CD8-positive, alpha-beta memory T cell (primary cell): ENCODE results near the gene REN. TPM values are rescaled to one million over a fixed set of nuclear protein-coding genes. Genes with fewer than 3 reads are reported as not detected.

Experiments
- CTCF ChIA-PET: fragments of 350-600 bp; sonication (Branson Sonifier 250); formaldehyde crosslinking; loops from one replicate; lab custom pipeline; 2021; ENCODE audit warnings: antibody characterized with exemption; lab: Charles Lee
- POLR2A ChIA-PET: fragments of 350-600 bp; sonication (Branson Sonifier 250); formaldehyde crosslinking; loops from one replicate; lab custom pipeline; 2021; ENCODE audit warnings: antibody characterized with exemption; lab: Charles Lee
- DNase-seq, 5 donors: peaks; one replicate each; pipeline versions ENCODE4 v3.0.0 to v3.0.0-alpha.2; 2020 to 2022; ENCODE audit warnings: mixed read lengths in 1 of 5
- H3K27ac ChIP-seq: one replicate; pipeline ENCODE4 v1.7.0; 2013; ENCODE audit warnings: low read depth, mild to moderate bottlenecking, low read length, moderate library complexity
- H3K27me3 ChIP-seq: 2 replicates; pipeline ENCODE4 v1.7.0; 2013; ENCODE audit warnings: low read length, mild to moderate bottlenecking; ENCODE audit not compliant: insufficient read depth, poor library complexity, severe bottlenecking
- H3K36me3 ChIP-seq: 2 replicates; pipeline ENCODE4 v1.7.0; 2013; ENCODE audit warnings: mild to moderate bottlenecking, low read length, moderate library complexity; ENCODE audit not compliant: insufficient read depth
- H3K4me1 ChIP-seq: 2 replicates; pipeline ENCODE4 v1.7.0; 2013; ENCODE audit warnings: mild to moderate bottlenecking, low read length, moderate library complexity; ENCODE audit not compliant: insufficient read depth
- H3K4me3 ChIP-seq: 2 replicates; pipeline ENCODE4 v1.7.0; 2013; ENCODE audit warnings: mild to moderate bottlenecking, low read length
- H3K9me3 ChIP-seq: 2 replicates; pipeline ENCODE4 v1.7.0; 2013; ENCODE audit warnings: mild to moderate bottlenecking, low read length
- H3K27ac Mint-ChIP-seq, 8 donors: one replicate each; pipeline ENCODE4 v1.8.0; 2020 to 2021; ENCODE audit warnings: mixed read lengths in 8 of 8, mild to moderate bottlenecking in 6 of 8, inconsistent platforms in 3 of 8, moderate library complexity in 3 of 8
- H3K27me3 Mint-ChIP-seq, 2 donors: one replicate each; pipeline ENCODE4 v1.8.0; 2020 to 2021; ENCODE audit warnings: mixed read lengths in 2 of 2, mild to moderate bottlenecking in 1 of 2, moderate library complexity in 1 of 2
- H3K36me3 Mint-ChIP-seq, 3 donors: one replicate each; pipeline ENCODE4 v1.8.0; 2020 to 2021; ENCODE audit warnings: mixed read lengths in 3 of 3, inconsistent platforms in 1 of 3, mild to moderate bottlenecking in 1 of 3
- H3K4me1 Mint-ChIP-seq, 3 donors: one replicate each; pipeline ENCODE4 v1.8.0; 2020 to 2021; ENCODE audit warnings: mixed read lengths in 3 of 3, inconsistent platforms in 1 of 3, mild to moderate bottlenecking in 1 of 3
- H3K4me3 Mint-ChIP-seq, 7 donors: one replicate each; pipeline ENCODE4 v1.8.0; 2020 to 2021; ENCODE audit warnings: mixed read lengths in 7 of 7, mild to moderate bottlenecking in 6 of 7, moderate library complexity in 4 of 7, inconsistent platforms in 2 of 7
- H3K9me3 Mint-ChIP-seq, 5 donors: one replicate each; pipeline ENCODE4 v1.8.0; 2020 to 2022; ENCODE audit warnings: mixed read lengths in 5 of 5, mild to moderate bottlenecking in 3 of 5, moderate library complexity in 2 of 5, inconsistent platforms in 1 of 5
- polyA plus RNA-seq: library from polyadenylated mRNA; unstranded; fragments of 300-500 nt; fragmentation: Illumina TruSeq; gene quantifications from one replicate; pipeline ENCODE4 v1.2.3, GENCODE V29; 2021
- total RNA-seq, 2 experiments: library from RNA; stranded (reverse); gene quantifications; one replicate each; pipeline ENCODE4 v1.2.3, GENCODE V29; 2021

REN gene
- total and polyA plus RNA-seq, 3 experiments from 2014 or later, result not detected

- no peaks in the 10 kb centered on the region for H3K9me3 Mint-ChIP-seq
- H3K4me3 Mint-ChIP-seq, result no peak overlapping the region
- ChIA-PET POLR2A (no interaction called here), CTCF (interaction anchor here (1.1 kb wide), 1 partner anchor 261 kb away, joined by 3 read pairs; no protein-coding TSS in a partner anchor)
- no peak for DNase-seq
- Histone ChIP-seq H3K4me1 (peaks cover 4% of the 10 kb centered on the region), H3K9me3 (no peaks in the 10 kb centered on the region), H3K27me3 (no peaks in the 10 kb centered on the region), H3K4me3 (no peak overlapping the region), H3K36me3 (no peaks in the 10 kb centered on the region), H3K27ac (no peak overlapping the region)
- peaks cover 0 to 2% of the 10 kb centered on the region in 2 donors for H3K27me3 Mint-ChIP-seq
- peaks cover 0 to 2% (median 0%) of the 10 kb centered on the region in 3 donors for H3K36me3 Mint-ChIP-seq
- H3K27ac Mint-ChIP-seq, result peak overlapping the region in 1 of 8 donors; percentile 29
- H3K4me1 Mint-ChIP-seq, result peaks cover 8 to 13% (median 13%) of the 10 kb centered on the region in 3 donors
Measured at GRCh38 chr1:204132718-204133117, 33.4 kb downstream of the REN start.

- Mint-ChIP-seq H3K36me3 (peaks cover 0 to 2% (median 0%) of the 10 kb centered on the region in 3 donors), H3K27ac (no peak overlapping the region), H3K4me3 (no peak overlapping the region), H3K9me3 (no peaks in the 10 kb centered on the region), H3K27me3 (peaks cover 0 to 2% of the 10 kb centered on the region in 2 donors), H3K4me1 (peaks cover 8 to 13% (median 13%) of the 10 kb centered on the region in 3 donors)
- H3K36me3 ChIP-seq, result no peaks in the 10 kb centered on the region
- peaks cover 4% of the 10 kb centered on the region for H3K4me1 ChIP-seq
- no peak overlapping the region for H3K4me3 ChIP-seq
- POLR2A ChIA-PET, result no interaction called here
- CTCF ChIA-PET, result no interaction called here
- no peaks in the 10 kb centered on the region for H3K9me3 ChIP-seq
- H3K27ac ChIP-seq, result no peak overlapping the region
- no peak for DNase-seq
- no peaks in the 10 kb centered on the region for H3K27me3 ChIP-seq
Measured at GRCh38 chr1:204131978-204132377, 34.2 kb downstream of the REN start.

GRCh38 chr1:204130981-204131892, 34.9 kb downstream of the REN start:
- POLR2A ChIA-PET, result interaction anchor here (0.6 kb wide), 1 partner anchor 272 kb away, joined by 6 read pairs; no protein-coding TSS in a partner anchor
- Histone ChIP-seq H3K27me3 (no peaks in the 10 kb centered on the region), H3K9me3 (no peaks in the 10 kb centered on the region), H3K36me3 (no peaks in the 10 kb centered on the region), H3K4me3 (no peak overlapping the region), H3K4me1 (peaks cover 4% of the 10 kb centered on the region), H3K27ac (no peak overlapping the region)
- peaks cover 0 to 2% of the 10 kb centered on the region in 2 donors for H3K27me3 Mint-ChIP-seq
- DNase-seq, result no peak
- CTCF ChIA-PET, result no interaction called here
- no peaks in the 10 kb centered on the region for H3K9me3 Mint-ChIP-seq
- H3K4me3 Mint-ChIP-seq, result no peak overlapping the region
- peak overlapping the region in 3 of 8 donors; percentile 23 to 88 (median 51) for H3K27ac Mint-ChIP-seq
- peaks cover 8 to 13% (median 13%) of the 10 kb centered on the region in 3 donors for H3K4me1 Mint-ChIP-seq
- peaks cover 0 to 3% (median 0%) of the 10 kb centered on the region in 3 donors for H3K36me3 Mint-ChIP-seq

GRCh38 chr1:204130178-204130577, 36.0 kb downstream of the REN start:
- Mint-ChIP-seq H3K27me3 (peaks cover 0 to 2% of the 10 kb centered on the region in 2 donors), H3K4me1 (peaks cover 8 to 13% (median 13%) of the 10 kb centered on the region in 3 donors), H3K36me3 (peaks cover 0 to 1% (median 0%) of the 10 kb centered on the region in 3 donors), H3K27ac (no peak overlapping the region), H3K4me3 (peak overlapping the region in 1 of 7 donors; percentile 32), H3K9me3 (no peaks in the 10 kb centered on the region)
- Histone ChIP-seq H3K36me3 (no peaks in the 10 kb centered on the region), H3K4me3 (no peak overlapping the region), H3K27me3 (no peaks in the 10 kb centered on the region), H3K9me3 (no peaks in the 10 kb centered on the region), H3K4me1 (peaks cover 4% of the 10 kb centered on the region), H3K27ac (no peak overlapping the region)
- no peak for DNase-seq
- CTCF ChIA-PET, result interaction anchor here (1.1 to 3.3 kb wide), 5 partner anchors 8 to 270 kb away, joined by 3 to 24 read pairs (median 14); partner anchors contain the start of gene SNRPE
- POLR2A ChIA-PET, result no interaction called here

GRCh38 chr1:204128964-204129896, 36.9 kb downstream of the REN start:
- Mint-ChIP-seq H3K9me3 (no peaks in the 10 kb centered on the region), H3K27ac (peak overlapping the region in 5 of 8 donors; percentile 37 to 87 (median 58)), H3K36me3 (peaks cover 0 to 3% (median 0%) of the 10 kb centered on the region in 3 donors), H3K4me3 (peak overlapping the region in 2 of 7 donors; percentile 26 to 41), H3K27me3 (peaks cover 0 to 2% of the 10 kb centered on the region in 2 donors), H3K4me1 (peaks cover 8 to 13% (median 13%) of the 10 kb centered on the region in 3 donors)
- ChIA-PET CTCF (interaction anchor here (0.5 to 3.3 kb wide), 22 partner anchors 9 to 625 kb away, joined by 3 to 24 read pairs (median 4); partner anchors contain the start of gene SNRPE), POLR2A (no interaction called here)
- no peaks in the 10 kb centered on the region for H3K9me3 ChIP-seq
- no peak overlapping the region for H3K4me3 ChIP-seq
- no peak overlapping the region for H3K27ac ChIP-seq
- no peaks in the 10 kb centered on the region for H3K27me3 ChIP-seq
- H3K4me1 ChIP-seq, result peaks cover 4% of the 10 kb centered on the region
- peak; percentile 46 to 69 (median 58) for DNase-seq
- no peaks in the 10 kb centered on the region for H3K36me3 ChIP-seq

GRCh38 chr1:204128464-204128963, 37.6 kb downstream of the REN start:
- Histone ChIP-seq H3K27me3 (no peaks in the 10 kb centered on the region), H3K27ac (no peak overlapping the region), H3K9me3 (no peaks in the 10 kb centered on the region), H3K4me3 (no peak overlapping the region), H3K4me1 (peaks cover 4% of the 10 kb centered on the region), H3K36me3 (no peaks in the 10 kb centered on the region)
- H3K27me3 Mint-ChIP-seq, result peaks cover 0 to 2% of the 10 kb centered on the region in 2 donors
- H3K4me1 Mint-ChIP-seq, result peaks cover 8 to 13% (median 13%) of the 10 kb centered on the region in 3 donors
- ChIA-PET POLR2A (no interaction called here), CTCF (interaction anchor here (0.5 to 3.3 kb wide), 19 partner anchors 10 to 317 kb away, joined by 3 to 24 read pairs (median 4); partner anchors contain the start of gene SNRPE)
- H3K9me3 Mint-ChIP-seq, result no peaks in the 10 kb centered on the region
- peaks cover 0 to 3% (median 0%) of the 10 kb centered on the region in 3 donors for H3K36me3 Mint-ChIP-seq
- H3K27ac Mint-ChIP-seq, result peak overlapping the region in 4 of 8 donors; percentile 9 to 58 (median 49)
- no peak for DNase-seq
- peak overlapping the region in 2 of 7 donors; percentile 4 to 41 for H3K4me3 Mint-ChIP-seq

- Mint-ChIP-seq H3K36me3 (peaks cover 0 to 7% (median 0%) of the 10 kb centered on the region in 3 donors), H3K4me3 (no peak overlapping the region), H3K27ac (peak overlapping the region in 3 of 8 donors; percentile 2 to 80 (median 67)), H3K4me1 (peaks cover 10 to 13% (median 13%) of the 10 kb centered on the region in 3 donors), H3K27me3 (peaks cover 0 to 2% of the 10 kb centered on the region in 2 donors), H3K9me3 (no peaks in the 10 kb centered on the region)
- H3K4me1 ChIP-seq, result peaks cover 4% of the 10 kb centered on the region
- no peaks in the 10 kb centered on the region for H3K9me3 ChIP-seq
- H3K27me3 ChIP-seq, result no peaks in the 10 kb centered on the region
- no peak overlapping the region for H3K4me3 ChIP-seq
- H3K27ac ChIP-seq, result no peak overlapping the region
- CTCF ChIA-PET, result interaction anchor here (1.1 to 3.3 kb wide), 7 partner anchors 11 to 267 kb away, joined by 3 to 24 read pairs (median 6); partner anchors contain the start of gene SNRPE
- H3K36me3 ChIP-seq, result no peaks in the 10 kb centered on the region
- DNase-seq, result no peak
- POLR2A ChIA-PET, result no interaction called here
Measured at GRCh38 chr1:204127597-204128242, 38.4 kb downstream of the REN start.
